SH-SY5Y (cell line): ENCODE data around the gene XYLT1.

Experiments
- GATA2 ChIP-seq: IDR thresholded peaks from 2 replicates; pipeline ENCODE4 v1.6.1; 2011; ENCODE audit warnings: mild to moderate bottlenecking, low read depth, low read length
- GATA3 ChIP-seq: IDR thresholded peaks from 2 replicates; pipeline ENCODE4 v1.6.1; 2011; ENCODE audit warnings: low read depth, mild to moderate bottlenecking, low read length, moderate library complexity

GRCh38 chr16:17499223-17499902 lies 28.6 kb upstream of the XYLT1 start:
- TF ChIP-seq GATA2 (peak; percentile 85), GATA3 (peak; percentile 73)
